ENCODE data around the gene AGBL4. TPM values are rescaled to one million over a fixed set of nuclear protein-coding genes. Genes with fewer than 3 reads are reported as not detected.

The AGBL4 gene
- total RNA-seq, 4 donors from 2014 or later: not detected

GRCh38 chr1:49651136-49651535 lies 372.6 kb downstream of the AGBL4 start:
- intact Hi-C loops (cut with DNase I): no loop called here
- H3K9me3 ChIP-seq: peaks cover 0 to 7% (median 0%) of the 10 kb centered on the region in 3 donors
- no peak for DNase-seq
- no peaks in the 10 kb centered on the region for H3K4me1 ChIP-seq
- no peaks in the 10 kb centered on the region for H3K36me3 ChIP-seq
- 55 to 60% methylated on average over 2 to 3 of the region's 3 CpGs for WGBS, 2 donors
- no peak for TF ChIP-seq POLR2A (IDR thresholded peaks at IDR 0.05)
- TF ChIP-seq, protein P1, sequence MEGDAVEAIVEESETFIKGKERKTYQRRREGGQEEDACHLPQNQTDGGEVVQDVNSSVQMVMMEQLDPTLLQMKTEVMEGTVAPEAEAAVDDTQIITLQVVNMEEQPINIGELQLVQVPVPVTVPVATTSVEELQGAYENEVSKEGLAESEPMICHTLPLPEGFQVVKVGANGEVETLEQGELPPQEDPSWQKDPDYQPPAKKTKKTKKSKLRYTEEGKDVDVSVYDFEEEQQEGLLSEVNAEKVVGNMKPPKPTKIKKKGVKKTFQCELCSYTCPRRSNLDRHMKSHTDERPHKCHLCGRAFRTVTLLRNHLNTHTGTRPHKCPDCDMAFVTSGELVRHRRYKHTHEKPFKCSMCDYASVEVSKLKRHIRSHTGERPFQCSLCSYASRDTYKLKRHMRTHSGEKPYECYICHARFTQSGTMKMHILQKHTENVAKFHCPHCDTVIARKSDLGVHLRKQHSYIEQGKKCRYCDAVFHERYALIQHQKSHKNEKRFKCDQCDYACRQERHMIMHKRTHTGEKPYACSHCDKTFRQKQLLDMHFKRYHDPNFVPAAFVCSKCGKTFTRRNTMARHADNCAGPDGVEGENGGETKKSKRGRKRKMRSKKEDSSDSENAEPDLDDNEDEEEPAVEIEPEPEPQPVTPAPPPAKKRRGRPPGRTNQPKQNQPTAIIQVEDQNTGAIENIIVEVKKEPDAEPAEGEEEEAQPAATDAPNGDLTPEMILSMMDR (IDR thresholded peaks at IDR 0.05): no peak
- H3K27ac ChIP-seq: no peak overlapping the region
- no peak overlapping the region for H3K4me3 ChIP-seq
- H3K27me3 ChIP-seq: no peaks in the 10 kb centered on the region

- no peaks in the 10 kb centered on the region for H3K4me1 ChIP-seq
- H3K27me3 ChIP-seq: no peaks in the 10 kb centered on the region
- H3K27ac ChIP-seq: no peak overlapping the region
- intact Hi-C loops (cut with DNase I): no loop called here
- DNase-seq: no peak
- no peaks in the 10 kb centered on the region for H3K9me3 ChIP-seq
- no peak overlapping the region for H3K4me3 ChIP-seq
- no peaks in the 10 kb centered on the region for H3K36me3 ChIP-seq
- TF ChIP-seq, protein P1 (IDR thresholded peaks at IDR 0.05): no peak
- TF ChIP-seq POLR2A (IDR thresholded peaks at IDR 0.05): no peak
- WGBS, 2 donors: 64 to 67% methylated on average over 2 of the region's 2 CpGs
These were observed 393.6 kb downstream of the AGBL4 start for GRCh38 chr1:49630156-49630555.

DNA sequence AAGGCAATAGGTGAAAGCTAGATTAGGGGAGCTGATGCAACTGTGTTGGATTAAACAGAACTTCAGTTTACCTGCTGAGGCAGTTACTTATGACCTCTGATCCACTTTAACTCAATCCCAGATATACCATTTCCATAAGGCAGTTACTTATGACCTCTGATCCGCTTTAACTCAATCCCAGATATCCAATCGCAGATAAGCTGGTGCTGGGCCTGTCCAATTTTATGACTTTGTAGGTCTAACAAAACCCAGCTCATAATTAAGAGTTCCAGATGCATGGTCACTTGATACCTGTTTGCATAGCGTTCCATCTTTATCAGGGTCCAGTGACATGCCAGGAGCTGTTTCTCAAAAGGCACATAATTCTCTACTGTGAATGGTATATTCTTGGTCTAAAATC lies 396.0 kb downstream of the AGBL4 start:
- H3K4me3 ChIP-seq: no peak overlapping the region
- no peaks in the 10 kb centered on the region for H3K4me1 ChIP-seq
- no peaks in the 10 kb centered on the region for H3K27me3 ChIP-seq
- no peak for TF ChIP-seq POLR2A (IDR thresholded peaks at IDR 0.05)
- TF ChIP-seq, protein P1 (IDR thresholded peaks at IDR 0.05): no peak
- H3K27ac ChIP-seq: no peak overlapping the region
- no peaks in the 10 kb centered on the region for H3K9me3 ChIP-seq
- DNase-seq: no peak
- intact Hi-C loops (cut with DNase I): no loop called here
- H3K36me3 ChIP-seq: no peaks in the 10 kb centered on the region
- 77 to 94% methylated on average over 3 of the region's 3 CpGs for WGBS, 2 donors

- Histone ChIP-seq H3K27me3 (no peaks in the 10 kb centered on the region), H3K9me3 (no peaks in the 10 kb centered on the region), H3K4me3 (no peak overlapping the region), H3K4me1 (no peaks in the 10 kb centered on the region), H3K27ac (no peak overlapping the region), H3K36me3 (no peaks in the 10 kb centered on the region)
- intact Hi-C loops (cut with DNase I): no loop called here
- DNase-seq: no peak
- TF ChIP-seq POLR2A (IDR thresholded peaks at IDR 0.05): no peak
- TF ChIP-seq, protein P1 (IDR thresholded peaks at IDR 0.05): no peak
These were observed 397.3 kb downstream of the AGBL4 start for GRCh38 chr1:49626472-49626871.

GRCh38 chr1:49622877-49623276 lies 400.9 kb downstream of the AGBL4 start:
- Histone ChIP-seq H3K36me3 (no peaks in the 10 kb centered on the region), H3K4me1 (no peaks in the 10 kb centered on the region), H3K4me3 (no peak overlapping the region), H3K27me3 (no peaks in the 10 kb centered on the region), H3K27ac (no peak overlapping the region), H3K9me3 (peaks cover 0 to 5% (median 0%) of the 10 kb centered on the region in 3 donors)
- DNase-seq: no peak
- WGBS, 2 donors: 85 to 90% methylated on average over 3 of the region's 3 CpGs
- intact Hi-C loops (cut with DNase I): no loop called here
- TF ChIP-seq, protein P1 (IDR thresholded peaks at IDR 0.05): no peak
- TF ChIP-seq POLR2A (IDR thresholded peaks at IDR 0.05): no peak
